Measurements from ENCODE around the gene IMPA2.
"Not testable (repeated sequence)": the region's sequence is repeated elsewhere in the genome, so short reads cannot be mapped to it uniquely, and the experiment has no call there.

Gene IMPA2

GRCh38 chr18:11960743-11961380 lies 20.4 kb upstream of the IMPA2 start:
- H3K4me1 Mint-ChIP-seq, result peaks cover 25% of the 10 kb centered on the region
- H3K27ac Mint-ChIP-seq, result peak overlapping the region in 1 of 3 experiments; percentile 6
- peaks cover 5% of the 10 kb centered on the region for H3K9me3 Mint-ChIP-seq
- TF ChIP-seq, protein P1, sequence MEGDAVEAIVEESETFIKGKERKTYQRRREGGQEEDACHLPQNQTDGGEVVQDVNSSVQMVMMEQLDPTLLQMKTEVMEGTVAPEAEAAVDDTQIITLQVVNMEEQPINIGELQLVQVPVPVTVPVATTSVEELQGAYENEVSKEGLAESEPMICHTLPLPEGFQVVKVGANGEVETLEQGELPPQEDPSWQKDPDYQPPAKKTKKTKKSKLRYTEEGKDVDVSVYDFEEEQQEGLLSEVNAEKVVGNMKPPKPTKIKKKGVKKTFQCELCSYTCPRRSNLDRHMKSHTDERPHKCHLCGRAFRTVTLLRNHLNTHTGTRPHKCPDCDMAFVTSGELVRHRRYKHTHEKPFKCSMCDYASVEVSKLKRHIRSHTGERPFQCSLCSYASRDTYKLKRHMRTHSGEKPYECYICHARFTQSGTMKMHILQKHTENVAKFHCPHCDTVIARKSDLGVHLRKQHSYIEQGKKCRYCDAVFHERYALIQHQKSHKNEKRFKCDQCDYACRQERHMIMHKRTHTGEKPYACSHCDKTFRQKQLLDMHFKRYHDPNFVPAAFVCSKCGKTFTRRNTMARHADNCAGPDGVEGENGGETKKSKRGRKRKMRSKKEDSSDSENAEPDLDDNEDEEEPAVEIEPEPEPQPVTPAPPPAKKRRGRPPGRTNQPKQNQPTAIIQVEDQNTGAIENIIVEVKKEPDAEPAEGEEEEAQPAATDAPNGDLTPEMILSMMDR (IDR thresholded peaks at IDR 0.05; ENCODE audit: unreplicated experiment in 3 of 3), result no peak
- peaks cover 4% of the 10 kb centered on the region for H3K27me3 Mint-ChIP-seq (ENCODE audit: low read depth)
- H3K4me3 Mint-ChIP-seq, result no peak overlapping the region
- H3K36me3 Mint-ChIP-seq (ENCODE audit: low read depth), result no peaks in the 10 kb centered on the region

- H3K27me3 Mint-ChIP-seq (ENCODE audit: low read depth), result peaks cover 4% of the 10 kb centered on the region
- no peak overlapping the region for H3K4me3 Mint-ChIP-seq
- H3K27ac Mint-ChIP-seq, result peak overlapping the region; percentile 37 to 75 (median 63)
- H3K4me1 Mint-ChIP-seq, result peaks cover 22% of the 10 kb centered on the region
- TF ChIP-seq, protein P1 (IDR thresholded peaks at IDR 0.05; ENCODE audit: unreplicated experiment in 3 of 3), result no peak
- no peaks in the 10 kb centered on the region for H3K36me3 Mint-ChIP-seq (ENCODE audit: low read depth)
- peaks cover 2% of the 10 kb centered on the region for H3K9me3 Mint-ChIP-seq
These were observed 18.7 kb upstream of the IMPA2 start for GRCh38 chr18:11962597-11962996.

DNA sequence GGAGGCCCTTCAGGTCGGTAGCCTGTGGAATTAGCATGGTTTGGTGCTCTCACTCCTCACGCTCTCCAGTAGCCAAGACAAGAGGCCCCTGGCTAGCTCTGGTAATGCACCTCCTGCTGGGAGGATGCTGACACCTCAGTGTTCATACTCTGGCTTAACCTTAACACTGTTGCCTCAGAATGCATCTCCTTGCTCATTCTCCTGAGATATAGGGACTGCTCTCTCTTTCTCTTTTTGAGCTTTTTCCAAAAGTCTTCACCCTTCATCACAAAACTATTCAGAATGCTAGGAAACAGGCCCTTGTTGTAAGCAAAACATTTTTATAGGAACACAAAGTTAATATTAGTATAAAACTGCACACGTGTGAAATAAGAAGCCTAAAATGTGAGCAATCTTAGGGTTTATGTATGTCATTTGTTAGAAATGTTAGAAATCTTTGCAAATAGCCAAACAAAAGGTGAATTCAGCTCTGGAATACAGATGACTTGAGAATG lies 17.3 kb upstream of the IMPA2 start:
- Mint-ChIP-seq H3K27ac (peak overlapping the region in 2 of 3 experiments; percentile 14 to 73), H3K9me3 (no peaks in the 10 kb centered on the region), H3K36me3 (ENCODE audit: low read depth) (no peaks in the 10 kb centered on the region), H3K4me3 (no peak overlapping the region), H3K27me3 (ENCODE audit: low read depth) (peaks cover 4% of the 10 kb centered on the region), H3K4me1 (peaks cover 20% of the 10 kb centered on the region)
- TF ChIP-seq, protein P1 (IDR thresholded peaks at IDR 0.05; ENCODE audit: unreplicated experiment in 3 of 3), result no peak

GRCh38 chr18:11969904-11970835 lies 11.1 kb upstream of the IMPA2 start:
- peaks cover 5% of the 10 kb centered on the region for H3K4me1 Mint-ChIP-seq
- H3K36me3 Mint-ChIP-seq (ENCODE audit: low read depth), result no peaks in the 10 kb centered on the region
- H3K4me3 Mint-ChIP-seq, result no peak overlapping the region
- no peaks in the 10 kb centered on the region for H3K9me3 Mint-ChIP-seq
- TF ChIP-seq, protein P1 (IDR thresholded peaks at IDR 0.05; ENCODE audit: unreplicated experiment in 3 of 3), result no peak
- H3K27me3 Mint-ChIP-seq (ENCODE audit: low read depth), result peaks cover 3% of the 10 kb centered on the region
- H3K27ac Mint-ChIP-seq, result no peak overlapping the region

GRCh38 chr18:11970836-11971226 lies 10.5 kb upstream of the IMPA2 start:
- not testable (repeated sequence) for H3K27ac Mint-ChIP-seq; H3K36me3 Mint-ChIP-seq (ENCODE audit: low read depth); H3K9me3 Mint-ChIP-seq; H3K4me3 Mint-ChIP-seq; H3K27me3 Mint-ChIP-seq (ENCODE audit: low read depth); H3K4me1 Mint-ChIP-seq

- TF ChIP-seq, protein P1 (IDR thresholded peaks at IDR 0.05; ENCODE audit: unreplicated experiment in 3 of 3), result no peak
- Mint-ChIP-seq H3K36me3 (ENCODE audit: low read depth) (no peaks in the 10 kb centered on the region), H3K27me3 (ENCODE audit: low read depth) (peaks cover 3% of the 10 kb centered on the region), H3K4me3 (no peak overlapping the region), H3K9me3 (no peaks in the 10 kb centered on the region), H3K4me1 (peaks cover 5% of the 10 kb centered on the region), H3K27ac (no peak overlapping the region)
These were observed 8.7 kb upstream of the IMPA2 start for GRCh38 chr18:11972371-11973174.
